ENCODE results near the gene KLF16. TPM values are rescaled to one million over a fixed set of nuclear protein-coding genes. Genes with fewer than 3 reads are reported as not detected.

KLF16 gene
- total RNA-seq, 4 donors from 2014 or later = 4.6 to 8.4 (median 7.0) TPM

GRCh38 chr19:1830568-1830967, 32.8 kb downstream of the KLF16 start:
- Histone ChIP-seq H3K4me3 (no peak overlapping the region), H3K27me3 (no peaks in the 10 kb centered on the region), H3K27ac (no peak overlapping the region), H3K9me3 (no peaks in the 10 kb centered on the region), H3K36me3 (peaks cover 0 to 62% (median 6%) of the 10 kb centered on the region in 3 donors), H3K4me1 (peaks cover 0 to 54% (median 9%) of the 10 kb centered on the region in 4 donors)
- DNase-seq (ENCODE audit: low spot score in 2 of 2) = no peak
- 87 to 92% methylated on average over 15 of the region's 15 CpGs for WGBS, 2 donors
- TF ChIP-seq EP300 (IDR thresholded peaks at IDR 0.05) (no peak), POLR2A (IDR thresholded peaks at IDR 0.05) (no peak)
- TF ChIP-seq, protein P1, sequence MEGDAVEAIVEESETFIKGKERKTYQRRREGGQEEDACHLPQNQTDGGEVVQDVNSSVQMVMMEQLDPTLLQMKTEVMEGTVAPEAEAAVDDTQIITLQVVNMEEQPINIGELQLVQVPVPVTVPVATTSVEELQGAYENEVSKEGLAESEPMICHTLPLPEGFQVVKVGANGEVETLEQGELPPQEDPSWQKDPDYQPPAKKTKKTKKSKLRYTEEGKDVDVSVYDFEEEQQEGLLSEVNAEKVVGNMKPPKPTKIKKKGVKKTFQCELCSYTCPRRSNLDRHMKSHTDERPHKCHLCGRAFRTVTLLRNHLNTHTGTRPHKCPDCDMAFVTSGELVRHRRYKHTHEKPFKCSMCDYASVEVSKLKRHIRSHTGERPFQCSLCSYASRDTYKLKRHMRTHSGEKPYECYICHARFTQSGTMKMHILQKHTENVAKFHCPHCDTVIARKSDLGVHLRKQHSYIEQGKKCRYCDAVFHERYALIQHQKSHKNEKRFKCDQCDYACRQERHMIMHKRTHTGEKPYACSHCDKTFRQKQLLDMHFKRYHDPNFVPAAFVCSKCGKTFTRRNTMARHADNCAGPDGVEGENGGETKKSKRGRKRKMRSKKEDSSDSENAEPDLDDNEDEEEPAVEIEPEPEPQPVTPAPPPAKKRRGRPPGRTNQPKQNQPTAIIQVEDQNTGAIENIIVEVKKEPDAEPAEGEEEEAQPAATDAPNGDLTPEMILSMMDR (IDR thresholded peaks at IDR 0.05) = no peak

DNA sequence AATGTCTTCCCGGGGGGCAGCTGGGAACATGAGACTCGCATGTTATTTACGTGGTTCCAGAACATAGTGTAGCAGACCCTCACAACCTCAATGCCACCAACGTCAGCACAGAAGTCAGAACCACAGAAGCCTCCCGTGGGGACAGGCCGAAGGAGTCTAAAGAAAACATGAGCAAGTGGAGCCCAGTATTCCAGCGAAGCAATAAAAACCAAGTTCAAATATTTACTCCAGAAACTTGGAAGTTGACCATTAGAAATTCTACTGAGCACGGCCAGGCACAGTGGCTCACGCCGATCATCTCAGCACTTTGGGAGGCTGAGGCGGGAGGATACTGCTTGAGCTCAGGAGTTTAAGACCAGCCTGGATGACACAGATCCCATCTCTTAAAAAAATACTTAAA, 33.4 kb downstream of the KLF16 start:
- Histone ChIP-seq H3K9me3 (no peaks in the 10 kb centered on the region), H3K4me3 (no peak overlapping the region), H3K4me1 (peaks cover 0 to 47% (median 9%) of the 10 kb centered on the region in 4 donors), H3K27ac (no peak overlapping the region), H3K27me3 (no peaks in the 10 kb centered on the region), H3K36me3 (peaks cover 0 to 67% (median 6%) of the 10 kb centered on the region in 3 donors)
- TF ChIP-seq, protein P1 (IDR thresholded peaks at IDR 0.05) = no peak
- TF ChIP-seq POLR2A (IDR thresholded peaks at IDR 0.05) (no peak), EP300 (IDR thresholded peaks at IDR 0.05) (no peak)
- no peak for DNase-seq (ENCODE audit: low spot score in 2 of 2)
- WGBS, 2 donors = 75 to 76% methylated on average over 11 of the region's 11 CpGs

DNA sequence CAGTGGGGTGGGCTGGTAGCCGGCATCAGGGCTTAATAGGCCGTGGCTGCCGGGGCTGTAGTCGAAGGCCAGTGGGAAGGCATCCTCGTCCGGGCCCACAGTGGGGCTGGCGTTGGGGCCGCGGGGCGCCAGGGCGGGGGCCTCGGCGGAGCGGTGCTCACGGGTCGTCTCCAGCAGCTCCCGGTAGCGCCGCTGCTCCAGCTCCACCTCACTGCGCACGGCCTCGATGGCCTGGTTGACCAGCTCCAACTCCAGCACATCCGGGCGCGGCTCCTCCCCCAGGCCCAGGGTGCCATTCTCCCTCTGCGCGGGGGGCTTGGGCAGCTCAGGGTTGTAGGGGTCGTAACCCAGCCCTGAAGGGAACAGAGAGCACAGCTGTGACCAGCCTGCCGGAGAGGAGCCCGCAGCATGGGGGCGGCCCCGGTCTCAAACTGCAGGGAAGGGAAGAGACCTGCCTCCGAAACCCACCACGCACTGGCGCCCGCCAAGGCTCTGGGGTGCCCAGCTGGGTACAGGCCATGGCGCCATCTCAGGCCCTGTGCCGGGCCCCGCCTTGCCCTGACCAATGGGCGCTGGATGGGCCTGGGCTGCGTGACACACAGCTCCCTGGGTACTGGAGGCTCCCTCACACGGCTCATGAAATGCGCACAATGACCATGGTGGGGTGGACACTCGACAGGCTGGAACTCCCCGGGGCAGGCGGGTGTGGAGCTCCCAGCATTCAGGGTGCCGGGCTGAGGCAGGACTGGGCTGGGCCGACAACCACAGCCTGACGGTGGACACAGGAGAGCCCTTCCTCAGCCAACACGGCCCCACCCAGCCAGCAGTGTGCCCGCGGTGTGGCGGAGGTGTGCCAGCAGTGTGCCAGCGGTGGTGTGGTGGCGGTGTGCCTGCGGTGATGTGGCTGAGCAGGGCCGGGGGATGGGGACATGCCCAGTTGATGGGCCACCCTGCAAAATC, 34.8 kb downstream of the KLF16 start:
- Histone ChIP-seq H3K9me3 (no peaks in the 10 kb centered on the region), H3K4me1 (peaks cover 0 to 33% (median 6%) of the 10 kb centered on the region in 4 donors), H3K27me3 (no peaks in the 10 kb centered on the region), H3K36me3 (peaks cover 0 to 81% (median 8%) of the 10 kb centered on the region in 3 donors), H3K4me3 (no peak overlapping the region), H3K27ac (no peak overlapping the region)
- 86 to 91% methylated on average over 31 to 46 of the region's 57 CpGs for WGBS, 2 donors
- TF ChIP-seq, protein P1 (IDR thresholded peaks at IDR 0.05) = no peak
- TF ChIP-seq POLR2A (IDR thresholded peaks at IDR 0.05) (no peak), EP300 (IDR thresholded peaks at IDR 0.05) (no peak)
- no peak for DNase-seq (ENCODE audit: low spot score in 2 of 2)

- no peak overlapping the region for H3K4me3 ChIP-seq
- WGBS, 2 donors = 83 to 84% methylated on average over 15 to 26 of the region's 41 CpGs
- no peak overlapping the region for H3K27ac ChIP-seq
- H3K9me3 ChIP-seq = no peaks in the 10 kb centered on the region
- H3K4me1 ChIP-seq = peaks cover 0 to 25% (median 5%) of the 10 kb centered on the region in 4 donors
- H3K36me3 ChIP-seq = peaks cover 0 to 89% (median 14%) of the 10 kb centered on the region in 3 donors
- H3K27me3 ChIP-seq = no peaks in the 10 kb centered on the region
- TF ChIP-seq EP300 (IDR thresholded peaks at IDR 0.05) (no peak), POLR2A (IDR thresholded peaks at IDR 0.05) (no peak)
- TF ChIP-seq, protein P1 (IDR thresholded peaks at IDR 0.05) = no peak
- DNase-seq (ENCODE audit: low spot score in 2 of 2) = no peak
Measured at GRCh38 chr19:1827566-1828278, 35.7 kb downstream of the KLF16 start.

Data from tibial nerve (tissue), 4 donors.